Naive thymus-derived CD8-positive, alpha-beta T cell (primary cell): ENCODE measurements around the gene SULT1A3. TPM values are rescaled to one million over a fixed set of nuclear protein-coding genes. Genes with fewer than 3 reads are reported as not detected.
"Not testable (repeated sequence)": the region's sequence is repeated elsewhere in the genome, so short reads cannot be mapped to it uniquely, and the experiment has no call there.

ENCODE experiments used
- ATAC-seq, 2 donors: fragments of 150-1000 bp; cut with Tn5 transposase in 1 of 2; sonication (Bioruptor Pico), chemical (Tn5 transposase) in 1 of 2; 1 replicate in 1 of 2; 2 replicates in 1 of 2; pipeline ENCODE4 v1.10.0; 2021; ENCODE audit warnings: mild to moderate bottlenecking in 2 of 2, moderate library complexity in 2 of 2
- POLR2A ChIA-PET: fragments of 350-600 bp; sonication (Branson Sonifier 250); formaldehyde crosslinking; loops from one replicate; lab custom pipeline; 2021; ENCODE audit warnings: antibody characterized with exemption; lab: Charles Lee
- DNase-seq, 10 donors: peaks; one replicate each; pipeline versions ENCODE4 v3.0.0 to v3.0.0-alpha.2; 2020 to 2022
- H3K27ac Mint-ChIP-seq, 10 donors: one replicate each; pipeline ENCODE4 v1.8.0; 2020 to 2022; ENCODE audit warnings: mild to moderate bottlenecking in 10 of 10, mixed read lengths in 10 of 10, moderate library complexity in 4 of 10, inconsistent platforms in 1 of 10
- H3K27me3 Mint-ChIP-seq, 5 donors: one replicate each; pipeline ENCODE4 v1.8.0; 2021 to 2022; ENCODE audit warnings: mixed read lengths in 5 of 5
- H3K36me3 Mint-ChIP-seq, 3 donors: one replicate each; pipeline ENCODE4 v1.8.0; 2020 to 2022; ENCODE audit warnings: mixed read lengths in 3 of 3, mild to moderate bottlenecking in 2 of 3, inconsistent platforms in 1 of 3
- H3K4me1 Mint-ChIP-seq, 4 donors: one replicate each; pipeline ENCODE4 v1.8.0; 2021 to 2022; ENCODE audit warnings: mixed read lengths in 4 of 4
- H3K4me3 Mint-ChIP-seq, 10 donors: one replicate each; pipeline ENCODE4 v1.8.0; 2020 to 2022; ENCODE audit warnings: mild to moderate bottlenecking in 10 of 10, mixed read lengths in 10 of 10, moderate library complexity in 6 of 10, inconsistent platforms in 1 of 10
- H3K9me3 Mint-ChIP-seq, 9 donors: one replicate each; pipeline ENCODE4 v1.8.0; 2020 to 2022; ENCODE audit warnings: mixed read lengths in 9 of 9, mild to moderate bottlenecking in 3 of 9, inconsistent platforms in 1 of 9, moderate library complexity in 1 of 9
- polyA plus RNA-seq, 3 donors: library from polyadenylated mRNA; unstranded; fragments of 300-500 nt; fragmentation: Illumina TruSeq; gene quantifications; one replicate each; pipeline ENCODE4 v1.2.3, GENCODE V29; 2021
- total RNA-seq, 8 experiments: library from RNA in 2 of 8; stranded (reverse) in 2 of 8; gene quantifications; one replicate each; pipeline ENCODE4 v1.2.3 and lab custom pipeline; 2021 to 2026

SULT1A3 gene
- total RNA-seq (10 to 100 TPM; 26.9 to 29.4 TPM), polyA plus RNA-seq (1 to 10 TPM in 1 of 3 donors, under 1 TPM in 1, not detected in 1; 0.47 to 1.3 TPM), total RNA-seq (lab: John Stamatoyannopoulos, UW) (0 to 0.43 (median 0.03) reads per million in 6 experiments)

DNA sequence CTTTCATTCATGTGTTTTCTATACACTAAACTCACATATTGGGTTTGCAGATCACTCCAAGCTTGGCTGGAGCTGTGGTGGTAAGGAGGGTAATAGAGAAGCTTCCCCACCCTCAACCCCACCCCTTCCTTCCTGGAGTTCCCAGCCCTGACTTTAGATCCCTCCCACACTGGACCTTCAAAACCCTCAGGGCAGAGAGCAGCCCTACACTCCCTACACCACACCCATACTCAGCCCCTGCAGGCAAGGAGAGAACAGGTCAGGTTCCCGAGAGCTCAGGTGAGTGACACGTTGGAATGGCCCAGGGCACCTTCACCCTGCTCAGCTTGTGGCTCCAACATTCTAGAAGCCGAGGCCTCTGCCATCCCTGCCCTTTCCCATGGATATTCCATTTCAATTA is at the start of gene SULT1A3:
TSS of gene SULT1A3 (plus strand) at position 207 of the 400 bp plus-strand sequence. CDS start 1,474 bp downstream, outside the sequence.
- H3K27me3 Mint-ChIP-seq, DNase-seq, POLR2A ChIA-PET, H3K9me3 Mint-ChIP-seq, H3K27ac Mint-ChIP-seq, ATAC-seq, H3K36me3 Mint-ChIP-seq, H3K4me3 Mint-ChIP-seq, H3K4me1 Mint-ChIP-seq: not testable (repeated sequence)

GRCh38 chr16:30151091-30151490 is 48.0 kb upstream of the SULT1A3 start:
- Mint-ChIP-seq H3K4me1 (peaks cover 0 to 5% (median 2%) of the 10 kb centered on the region in 4 donors), H3K36me3 (peaks cover 0 to 6% (median 4%) of the 10 kb centered on the region in 3 donors), H3K27me3 (no peaks in the 10 kb centered on the region), H3K9me3 (peaks cover 0 to 18% (median 4%) of the 10 kb centered on the region in 9 donors), H3K4me3 (peak overlapping the region in 1 of 10 donors; percentile 34), H3K27ac (no peak overlapping the region)
- ATAC-seq (no peak), DNase-seq (no peak)
- POLR2A ChIA-PET = interaction anchor here (0.6 to 1.1 kb wide), 3 partner anchors 10 to 184 kb away, joined by 3 to 5 read pairs (median 3); no protein-coding TSS in a partner anchor

DNA sequence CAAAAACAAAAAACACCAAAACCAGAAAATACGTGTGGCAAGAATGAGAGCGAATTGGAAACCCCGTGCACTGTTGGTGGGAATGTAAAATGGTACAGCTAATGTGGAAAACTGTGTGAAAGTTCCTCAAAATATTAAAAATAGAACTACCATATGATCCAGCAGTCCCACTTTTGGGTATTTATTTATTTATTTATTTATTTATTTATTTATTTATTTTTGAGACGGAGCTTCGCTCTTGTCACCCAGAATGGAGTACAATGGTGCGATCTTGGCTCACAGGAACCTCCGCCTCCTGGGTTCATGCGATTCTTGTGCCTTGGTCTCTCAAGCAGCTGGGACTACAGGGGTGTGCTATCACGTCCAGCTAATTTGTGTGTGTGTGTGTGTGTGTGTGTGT is 46.5 kb upstream of the SULT1A3 start:
- Mint-ChIP-seq H3K27ac (no peak overlapping the region), H3K27me3 (no peaks in the 10 kb centered on the region), H3K4me3 (no peak overlapping the region), H3K4me1 (peaks cover 0 to 5% (median 2%) of the 10 kb centered on the region in 4 donors), H3K9me3 (peaks cover 0 to 18% (median 4%) of the 10 kb centered on the region in 9 donors), H3K36me3 (peaks cover 0 to 6% (median 4%) of the 10 kb centered on the region in 3 donors)
- no peak for DNase-seq
- POLR2A ChIA-PET = interaction anchor here (0.7 kb wide), 1 partner anchor 303 kb away, joined by 3 read pairs; no protein-coding TSS in a partner anchor
- ATAC-seq = no peak

DNA sequence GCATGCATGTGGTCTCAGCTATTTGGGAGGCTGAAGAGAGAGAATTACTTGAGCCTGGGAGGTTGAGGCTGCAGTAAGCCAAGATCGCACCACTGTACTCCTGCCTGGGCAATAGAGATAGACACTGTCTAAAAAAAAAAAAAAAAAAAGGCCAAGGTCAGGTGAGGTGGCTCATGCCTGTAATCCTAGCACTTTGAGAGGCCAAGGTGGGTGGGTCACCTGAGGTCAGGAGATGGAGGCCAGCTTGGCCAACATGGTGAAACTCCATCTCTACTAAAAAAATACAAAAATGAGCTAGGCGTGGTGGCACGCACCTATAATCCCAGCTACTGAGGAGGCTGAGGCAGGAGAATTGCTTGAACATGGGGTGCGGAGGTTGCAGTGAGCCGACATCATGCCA is 43.9 kb upstream of the SULT1A3 start:
- POLR2A ChIA-PET = interaction anchor here (0.7 to 1.4 kb wide), 4 partner anchors 25 to 1718 kb away, joined by 3 to 9 read pairs (median 6); partner anchors contain the start of gene ZNF267
- Mint-ChIP-seq H3K27ac (no peak overlapping the region), H3K27me3 (no peaks in the 10 kb centered on the region), H3K4me3 (no peak overlapping the region), H3K36me3 (no peaks in the 10 kb centered on the region), H3K9me3 (peaks cover 0 to 2% (median 0%) of the 10 kb centered on the region in 9 donors), H3K4me1 (peaks cover 0 to 3% (median under 1%) of the 10 kb centered on the region in 4 donors)
- ATAC-seq = no peak
- DNase-seq = no peak

DNA sequence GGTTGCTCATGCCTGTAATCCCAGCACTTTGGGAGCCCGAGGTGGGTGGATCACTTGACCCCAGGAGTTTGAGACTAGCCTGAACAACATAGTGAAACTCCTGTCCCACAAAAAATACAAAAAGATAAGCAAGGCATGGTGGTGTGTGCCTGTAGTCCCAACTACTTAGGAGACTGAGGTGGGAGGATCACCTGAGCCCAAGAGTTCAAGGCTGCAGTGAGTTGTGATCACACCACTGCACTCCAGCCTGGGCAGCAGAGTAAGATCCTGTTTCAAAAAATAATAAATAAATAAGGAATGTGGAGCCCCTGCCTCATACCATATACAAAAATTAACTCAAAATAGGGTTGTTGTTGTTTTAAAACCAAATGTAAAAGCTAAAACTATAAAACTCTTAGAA is 41.8 kb upstream of the SULT1A3 start:
- no peak overlapping the region for H3K27ac Mint-ChIP-seq
- H3K27me3 Mint-ChIP-seq = no peaks in the 10 kb centered on the region
- no peaks in the 10 kb centered on the region for H3K9me3 Mint-ChIP-seq
- no peak for DNase-seq
- ATAC-seq = no peak
- POLR2A ChIA-PET = no interaction called here
- no peaks in the 10 kb centered on the region for H3K36me3 Mint-ChIP-seq
- peaks cover under 1 to 2% (median 2%) of the 10 kb centered on the region in 4 donors for H3K4me1 Mint-ChIP-seq
- no peak overlapping the region for H3K4me3 Mint-ChIP-seq

- ATAC-seq (peak in 1 of 2 donors; percentile 40), DNase-seq (no peak)
- Mint-ChIP-seq H3K27ac (peak overlapping the region in 4 of 10 donors; percentile 25 to 79 (median 64)), H3K4me3 (peak overlapping the region in 2 of 10 donors; percentile 4 to 18), H3K4me1 (peaks cover 20 to 46% (median 43%) of the 10 kb centered on the region in 4 donors), H3K36me3 (no peaks in the 10 kb centered on the region), H3K9me3 (no peaks in the 10 kb centered on the region), H3K27me3 (no peaks in the 10 kb centered on the region)
- POLR2A ChIA-PET = interaction anchor here (0.6 kb wide), 1 partner anchor 14 kb away, joined by 4 read pairs; no protein-coding TSS in a partner anchor
Measured at GRCh38 chr16:30163538-30163937, 35.5 kb upstream of the SULT1A3 start.

DNA sequence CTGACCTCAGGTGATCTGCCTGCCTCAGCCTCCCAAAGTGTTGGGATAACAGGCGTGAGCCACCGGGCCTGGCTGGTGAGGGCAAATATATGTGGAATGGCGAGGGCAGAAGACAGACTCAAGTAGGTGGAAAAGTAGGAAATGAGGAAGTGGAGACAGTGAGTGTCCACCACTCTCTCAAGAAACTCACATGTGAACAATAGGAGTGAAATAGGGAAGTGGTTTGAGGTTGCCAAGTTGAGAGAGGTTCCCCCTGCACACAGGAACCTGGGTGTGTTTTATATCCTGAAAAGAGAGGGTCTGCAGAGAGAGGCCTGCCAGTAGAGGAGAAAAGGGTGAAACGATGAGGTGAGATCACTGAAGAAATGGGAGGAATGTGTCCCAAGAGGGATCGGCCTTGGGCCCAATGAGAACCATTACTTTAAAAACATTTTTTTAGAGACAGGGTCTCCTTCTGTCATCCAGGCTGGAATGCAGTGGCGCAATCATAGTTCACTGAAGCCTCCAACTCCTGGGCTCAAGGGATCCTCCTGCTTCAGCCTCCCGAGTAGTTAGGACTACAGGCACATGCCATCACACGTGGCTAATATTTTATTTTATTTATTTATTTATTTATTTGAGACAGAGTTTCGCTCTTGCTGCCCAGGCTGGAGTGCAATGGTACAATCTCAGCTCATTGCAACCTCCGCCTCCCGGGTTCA is 32.7 kb upstream of the SULT1A3 start:
- peak overlapping the region; percentile 7 to 86 (median 68) for H3K27ac Mint-ChIP-seq
- POLR2A ChIA-PET = interaction anchor here (0.7 kb wide), 2 partner anchors 49 to 269 kb away, joined by 3 to 6 read pairs; no protein-coding TSS in a partner anchor
- peak overlapping the region; percentile 4 to 78 (median 64) for H3K4me3 Mint-ChIP-seq
- H3K4me1 Mint-ChIP-seq = peaks cover 20 to 46% (median 43%) of the 10 kb centered on the region in 4 donors
- no peaks in the 10 kb centered on the region for H3K9me3 Mint-ChIP-seq
- no peaks in the 10 kb centered on the region for H3K27me3 Mint-ChIP-seq
- ATAC-seq = peak; percentile 52 to 82
- H3K36me3 Mint-ChIP-seq = no peaks in the 10 kb centered on the region
- DNase-seq = peak in 3 of 10 donors; percentile 3 to 35 (median 21)

- peaks cover 14 to 36% (median 34%) of the 10 kb centered on the region in 4 donors for H3K4me1 Mint-ChIP-seq
- not testable (repeated sequence) for ATAC-seq, H3K4me3 Mint-ChIP-seq, H3K9me3 Mint-ChIP-seq, H3K27me3 Mint-ChIP-seq, H3K27ac Mint-ChIP-seq, H3K36me3 Mint-ChIP-seq, DNase-seq
- POLR2A ChIA-PET = interaction anchor here (1.4 kb wide), 1 partner anchor 14 kb away, joined by 3 read pairs; the partner anchor contains the start of gene CORO1A
Measured at GRCh38 chr16:30168746-30169145, 30.3 kb upstream of the SULT1A3 start.

DNA sequence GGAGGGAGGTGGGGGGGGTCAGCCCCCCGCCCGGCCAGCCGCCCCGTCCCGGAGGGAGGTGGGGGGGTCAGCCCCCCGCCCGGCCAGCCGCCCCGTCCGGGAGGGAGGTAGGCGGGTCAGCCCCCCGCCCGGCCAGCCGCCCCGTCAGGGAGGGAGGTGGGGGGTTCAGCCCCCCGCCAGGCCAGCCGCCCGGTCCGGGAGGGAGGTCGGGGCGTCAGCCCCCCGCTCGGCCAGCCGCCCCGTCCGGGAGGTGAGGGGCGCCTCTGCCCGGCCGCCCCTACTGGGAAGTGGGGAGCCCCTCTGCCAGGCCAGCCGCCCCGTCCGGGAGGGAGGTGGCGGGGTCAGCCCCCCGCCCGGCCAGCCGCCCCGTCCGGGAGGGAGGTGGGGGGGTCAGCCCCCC is 29.6 kb upstream of the SULT1A3 start:
- H3K4me3 Mint-ChIP-seq, H3K27me3 Mint-ChIP-seq, H3K27ac Mint-ChIP-seq, DNase-seq, ATAC-seq, H3K36me3 Mint-ChIP-seq, POLR2A ChIA-PET, H3K9me3 Mint-ChIP-seq: not testable (repeated sequence)
- H3K4me1 Mint-ChIP-seq = peaks cover 14 to 34% (median 32%) of the 10 kb centered on the region in 4 donors

DNA sequence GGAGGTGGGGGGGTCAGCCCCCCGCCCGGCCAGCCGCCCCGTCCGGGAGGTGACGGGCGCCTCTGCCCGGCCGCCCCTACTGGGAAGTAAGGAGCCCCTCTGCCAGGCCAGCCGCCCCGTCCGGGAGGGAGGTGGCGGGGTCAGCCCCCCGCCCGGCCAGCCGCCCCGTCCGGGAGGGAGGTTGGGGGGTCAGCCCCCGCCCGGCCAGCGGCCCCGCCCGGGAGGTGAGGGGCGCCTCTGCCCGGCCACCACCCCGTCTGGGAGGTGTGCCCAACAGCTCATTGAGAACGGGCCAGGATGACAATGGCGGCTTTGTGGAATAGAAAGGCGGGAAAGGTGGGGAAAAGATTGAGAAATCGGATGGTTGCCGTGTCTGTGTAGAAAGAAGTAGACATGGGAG is 28.9 kb upstream of the SULT1A3 start:
- H3K4me3 Mint-ChIP-seq, H3K9me3 Mint-ChIP-seq, H3K27me3 Mint-ChIP-seq, H3K36me3 Mint-ChIP-seq, POLR2A ChIA-PET, ATAC-seq, DNase-seq, H3K27ac Mint-ChIP-seq: not testable (repeated sequence)
- H3K4me1 Mint-ChIP-seq = peaks cover 12 to 27% (median 24%) of the 10 kb centered on the region in 4 donors

- POLR2A ChIA-PET = interaction anchor here (0.6 to 0.9 kb wide), 2 partner anchors 10 to 12 kb away, joined by 4 to 6 read pairs; partner anchors contain the start of gene CORO1A
- no peaks in the 10 kb centered on the region for H3K9me3 Mint-ChIP-seq
- DNase-seq (no peak), ATAC-seq (no peak)
- H3K27ac Mint-ChIP-seq = no peak overlapping the region
- H3K36me3 Mint-ChIP-seq = no peaks in the 10 kb centered on the region
- H3K4me3 Mint-ChIP-seq = no peak overlapping the region
- no peaks in the 10 kb centered on the region for H3K27me3 Mint-ChIP-seq
- H3K4me1 Mint-ChIP-seq = peaks cover 0 to 3% (median under 1%) of the 10 kb centered on the region in 4 donors
Measured at GRCh38 chr16:30173054-30173453, 26.0 kb upstream of the SULT1A3 start.

GRCh38 chr16:30176876-30177275 is 22.2 kb upstream of the SULT1A3 start:
- peak overlapping the region in 1 of 10 donors; percentile 25 for H3K27ac Mint-ChIP-seq
- not testable (repeated sequence) for H3K4me3 Mint-ChIP-seq, DNase-seq, H3K9me3 Mint-ChIP-seq, H3K4me1 Mint-ChIP-seq, ATAC-seq, H3K36me3 Mint-ChIP-seq, H3K27me3 Mint-ChIP-seq
- POLR2A ChIA-PET = interaction anchor here (0.6 to 1.4 kb wide), 5 partner anchors 9 to 484 kb away, joined by 3 to 5 read pairs (median 4); no protein-coding TSS in a partner anchor
